Measurements from ENCODE around the gene CACHD1.
A peak's percentile ranks its signal among the peaks of the same experiment; 100 is the strongest.

CACHD1 gene

DNA sequence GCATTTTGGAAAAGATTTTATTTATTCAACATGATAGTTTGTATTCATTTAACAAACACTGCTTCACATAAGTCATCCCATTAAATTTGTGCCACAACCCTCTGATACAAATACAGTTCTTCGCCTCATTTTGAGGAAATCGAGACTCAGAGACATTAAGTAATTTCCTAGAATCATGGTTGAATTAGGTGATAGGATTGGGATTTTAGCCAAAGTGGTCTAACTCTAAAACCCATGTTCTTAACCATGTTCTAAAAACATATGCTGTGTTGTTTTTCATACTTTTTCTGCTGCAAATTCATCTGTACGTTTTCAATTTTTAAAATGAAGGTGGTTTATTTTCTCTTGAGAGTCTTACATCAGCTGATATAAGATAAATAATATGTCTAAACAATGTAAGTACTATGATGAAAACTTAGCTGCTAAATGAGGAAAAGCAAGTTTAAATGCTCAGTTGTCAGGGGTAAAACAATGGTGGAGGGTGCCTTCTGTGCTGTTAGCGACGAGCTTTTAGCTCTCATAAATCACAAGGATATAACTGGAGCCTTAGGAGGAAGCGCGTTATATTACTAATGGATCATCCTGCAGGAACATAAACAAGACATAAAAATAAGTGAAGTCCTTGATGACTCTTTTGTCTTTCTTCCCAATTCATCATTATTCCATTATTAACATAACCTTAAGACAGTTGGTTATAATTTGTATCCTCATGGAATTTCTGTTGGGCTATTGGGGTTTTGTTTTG is 97.7 kb downstream of the CACHD1 start:
- Histone ChIP-seq H3K4me2 (ENCODE audit: low read length, poor library complexity, severe bottlenecking) (no peak overlapping the region), H3K9me3 (ENCODE audit: control insufficient read depth, low read length) (peaks cover 9% of the 10 kb centered on the region), H3K4me1 (ENCODE audit: control insufficient read depth, insufficient read depth, low read depth, low read length) (peaks cover 3% of the 10 kb centered on the region), H3K79me1 (replicated peaks; ENCODE audit: low read length, poor library complexity, severe bottlenecking) (peaks cover 6% of the 10 kb centered on the region), H3K9ac (ENCODE audit: low read length) (no peak overlapping the region), H3K14ac (ENCODE audit: low read length in 2 of 2) (no peak overlapping the region), H2BK15ac (ENCODE audit: low read depth, poor library complexity, severe bottlenecking) (no peak overlapping the region), H3K4me3 (ENCODE audit: insufficient read depth in 1 of 2, low read depth in 1 of 2, low read length in 2 of 2) (no peak overlapping the region), H4K91ac (ENCODE audit: low read length) (no peak overlapping the region), H2AK5ac (ENCODE audit: low read length, severe bottlenecking) (no peak overlapping the region), H2BK120ac (ENCODE audit: low read depth, low read length) (no peak overlapping the region), H2BK12ac (ENCODE audit: low read length in 2 of 2) (no peak overlapping the region), H2BK5ac (ENCODE audit: low read depth, low read length, poor library complexity, severe bottlenecking) (no peak overlapping the region), H3K36me3 (ENCODE audit: control insufficient read depth in 1 of 2, insufficient read depth in 2 of 2, low read depth in 1 of 2, low read length in 2 of 2) (no peaks in the 10 kb centered on the region), H3K4ac (ENCODE audit: low read depth in 1 of 2, low read length in 2 of 2) (no peak overlapping the region), H3K27ac (ENCODE audit: low read length, poor library complexity, severe bottlenecking) (no peak overlapping the region), H4K8ac (ENCODE audit: low read length) (no peak overlapping the region), H2AFZ (ENCODE audit: low read depth, low read length) (no peak overlapping the region), H3K18ac (ENCODE audit: low read depth in 1 of 2, low read length in 2 of 2) (no peak overlapping the region), H3K27me3 (ENCODE audit: control insufficient read depth in 1 of 2, insufficient read depth in 1 of 2, low read length in 2 of 2) (no peaks in the 10 kb centered on the region), H3K23ac (ENCODE audit: low read length in 2 of 2) (no peak overlapping the region)
- no CpG with 5 or more reads among the region's 7 CpGs for WGBS
- no peak for DNase-seq

DNA sequence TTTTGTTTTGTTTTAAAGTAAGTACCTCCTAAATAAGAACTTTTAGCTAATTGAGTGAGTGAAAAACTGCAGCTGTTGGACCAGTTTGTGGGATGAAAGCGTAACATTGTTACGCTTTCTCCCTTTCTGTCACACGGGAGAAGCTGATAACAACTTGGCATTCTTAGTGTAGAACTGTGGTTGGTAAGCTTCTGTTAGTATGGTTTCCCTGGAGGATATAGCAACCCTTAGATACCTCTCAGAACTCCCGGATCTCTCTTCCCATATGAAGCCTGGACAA is 98.2 kb downstream of the CACHD1 start:
- H3K27ac ChIP-seq (ENCODE audit: low read length, poor library complexity, severe bottlenecking): no peak overlapping the region
- no peak overlapping the region for H4K8ac ChIP-seq (ENCODE audit: low read length)
- H3K4me3 ChIP-seq (ENCODE audit: insufficient read depth in 1 of 2, low read depth in 1 of 2, low read length in 2 of 2): no peak overlapping the region
- no peaks in the 10 kb centered on the region for H3K36me3 ChIP-seq (ENCODE audit: control insufficient read depth in 1 of 2, insufficient read depth in 2 of 2, low read depth in 1 of 2, low read length in 2 of 2)
- no peak overlapping the region for H4K91ac ChIP-seq (ENCODE audit: low read length)
- 88% methylated on average over 3 of the region's 4 CpGs for WGBS
- H2BK12ac ChIP-seq (ENCODE audit: low read length in 2 of 2): no peak overlapping the region
- H3K9me3 ChIP-seq (ENCODE audit: control insufficient read depth, low read length): peaks cover 6% of the 10 kb centered on the region
- no peak for DNase-seq
- no peaks in the 10 kb centered on the region for H3K27me3 ChIP-seq (ENCODE audit: control insufficient read depth in 1 of 2, insufficient read depth in 1 of 2, low read length in 2 of 2)
- H2BK15ac ChIP-seq (ENCODE audit: low read depth, poor library complexity, severe bottlenecking): no peak overlapping the region
- peaks cover 5% of the 10 kb centered on the region for H3K4me1 ChIP-seq (ENCODE audit: control insufficient read depth, insufficient read depth, low read depth, low read length)
- H3K4ac ChIP-seq (ENCODE audit: low read depth in 1 of 2, low read length in 2 of 2): no peak overlapping the region
- H3K79me1 ChIP-seq (replicated peaks; ENCODE audit: low read length, poor library complexity, severe bottlenecking): peaks cover 6% of the 10 kb centered on the region
- H3K14ac ChIP-seq (ENCODE audit: low read length in 2 of 2): no peak overlapping the region
- H2AK5ac ChIP-seq (ENCODE audit: low read length, severe bottlenecking): no peak overlapping the region
- no peak overlapping the region for H2BK5ac ChIP-seq (ENCODE audit: low read depth, low read length, poor library complexity, severe bottlenecking)
- no peak overlapping the region for H3K4me2 ChIP-seq (ENCODE audit: low read length, poor library complexity, severe bottlenecking)
- H3K18ac ChIP-seq (ENCODE audit: low read depth in 1 of 2, low read length in 2 of 2): no peak overlapping the region
- no peak overlapping the region for H2AFZ ChIP-seq (ENCODE audit: low read depth, low read length)
- H3K9ac ChIP-seq (ENCODE audit: low read length): no peak overlapping the region
- no peak overlapping the region for H3K23ac ChIP-seq (ENCODE audit: low read length in 2 of 2)
- no peak overlapping the region for H2BK120ac ChIP-seq (ENCODE audit: low read depth, low read length)

GRCh38 chr1:64569411-64569810 is 99.5 kb downstream of the CACHD1 start:
- no peaks in the 10 kb centered on the region for H3K27me3 ChIP-seq (ENCODE audit: control insufficient read depth in 1 of 2, insufficient read depth in 1 of 2, low read length in 2 of 2)
- no peak overlapping the region for H3K4ac ChIP-seq (ENCODE audit: low read depth in 1 of 2, low read length in 2 of 2)
- H2BK120ac ChIP-seq (ENCODE audit: low read depth, low read length): no peak overlapping the region
- H3K9me3 ChIP-seq (ENCODE audit: control insufficient read depth, low read length): no peaks in the 10 kb centered on the region
- peak overlapping the region in 1 of 2 experiments; percentile 18 for H3K18ac ChIP-seq (ENCODE audit: low read depth in 1 of 2, low read length in 2 of 2)
- H3K36me3 ChIP-seq (ENCODE audit: control insufficient read depth in 1 of 2, insufficient read depth in 2 of 2, low read depth in 1 of 2, low read length in 2 of 2): no peaks in the 10 kb centered on the region
- H3K4me3 ChIP-seq (ENCODE audit: insufficient read depth in 1 of 2, low read depth in 1 of 2, low read length in 2 of 2): no peak overlapping the region
- no peak overlapping the region for H4K91ac ChIP-seq (ENCODE audit: low read length)
- DNase-seq: no peak
- peaks cover 5% of the 10 kb centered on the region for H3K4me1 ChIP-seq (ENCODE audit: control insufficient read depth, insufficient read depth, low read depth, low read length)
- no peak overlapping the region for H3K4me2 ChIP-seq (ENCODE audit: low read length, poor library complexity, severe bottlenecking)
- H2AFZ ChIP-seq (ENCODE audit: low read depth, low read length): no peak overlapping the region
- no peak overlapping the region for H3K27ac ChIP-seq (ENCODE audit: low read length, poor library complexity, severe bottlenecking)
- H2BK15ac ChIP-seq (ENCODE audit: low read depth, poor library complexity, severe bottlenecking): no peak overlapping the region
- 84% methylated on average over 4 of the region's 4 CpGs for WGBS
- H4K8ac ChIP-seq (ENCODE audit: low read length): no peak overlapping the region
- H2AK5ac ChIP-seq (ENCODE audit: low read length, severe bottlenecking): no peak overlapping the region
- H3K14ac ChIP-seq (ENCODE audit: low read length in 2 of 2): no peak overlapping the region
- H3K9ac ChIP-seq (ENCODE audit: low read length): no peak overlapping the region
- no peak overlapping the region for H2BK5ac ChIP-seq (ENCODE audit: low read depth, low read length, poor library complexity, severe bottlenecking)
- H3K23ac ChIP-seq (ENCODE audit: low read length in 2 of 2): no peak overlapping the region
- H2BK12ac ChIP-seq (ENCODE audit: low read length in 2 of 2): no peak overlapping the region
- H3K79me1 ChIP-seq (replicated peaks; ENCODE audit: low read length, poor library complexity, severe bottlenecking): peaks cover 4% of the 10 kb centered on the region

GRCh38 chr1:64570267-64570855 is 100.4 kb downstream of the CACHD1 start:
- no peak overlapping the region for H3K4me2 ChIP-seq (ENCODE audit: low read length, poor library complexity, severe bottlenecking)
- H3K9ac ChIP-seq (ENCODE audit: low read length): no peak overlapping the region
- H3K4me3 ChIP-seq (ENCODE audit: insufficient read depth in 1 of 2, low read depth in 1 of 2, low read length in 2 of 2): no peak overlapping the region
- no peak overlapping the region for H3K18ac ChIP-seq (ENCODE audit: low read depth in 1 of 2, low read length in 2 of 2)
- H3K4me1 ChIP-seq (ENCODE audit: control insufficient read depth, insufficient read depth, low read depth, low read length): peaks cover 5% of the 10 kb centered on the region
- H3K27ac ChIP-seq (ENCODE audit: low read length, poor library complexity, severe bottlenecking): no peak overlapping the region
- peak overlapping the region in 1 of 2 experiments; percentile 18 for H3K14ac ChIP-seq (ENCODE audit: low read length in 2 of 2)
- no peak overlapping the region for H2BK120ac ChIP-seq (ENCODE audit: low read depth, low read length)
- no peak overlapping the region for H2AK5ac ChIP-seq (ENCODE audit: low read length, severe bottlenecking)
- WGBS: 89% methylated on average over 4 of the region's 6 CpGs
- H4K91ac ChIP-seq (ENCODE audit: low read length): no peak overlapping the region
- H3K27me3 ChIP-seq (ENCODE audit: control insufficient read depth in 1 of 2, insufficient read depth in 1 of 2, low read length in 2 of 2): no peaks in the 10 kb centered on the region
- H2BK5ac ChIP-seq (ENCODE audit: low read depth, low read length, poor library complexity, severe bottlenecking): no peak overlapping the region
- no peak overlapping the region for H2AFZ ChIP-seq (ENCODE audit: low read depth, low read length)
- no peak overlapping the region for H3K23ac ChIP-seq (ENCODE audit: low read length in 2 of 2)
- H4K8ac ChIP-seq (ENCODE audit: low read length): no peak overlapping the region
- H3K79me1 ChIP-seq (replicated peaks; ENCODE audit: low read length, poor library complexity, severe bottlenecking): peaks cover 2% of the 10 kb centered on the region
- H3K36me3 ChIP-seq (ENCODE audit: control insufficient read depth in 1 of 2, insufficient read depth in 2 of 2, low read depth in 1 of 2, low read length in 2 of 2): no peaks in the 10 kb centered on the region
- no peaks in the 10 kb centered on the region for H3K9me3 ChIP-seq (ENCODE audit: control insufficient read depth, low read length)
- no peak overlapping the region for H3K4ac ChIP-seq (ENCODE audit: low read depth in 1 of 2, low read length in 2 of 2)
- H2BK15ac ChIP-seq (ENCODE audit: low read depth, poor library complexity, severe bottlenecking): no peak overlapping the region
- H2BK12ac ChIP-seq (ENCODE audit: low read length in 2 of 2): no peak overlapping the region
- no peak for DNase-seq
